Measurements from ENCODE around the gene TARS1. TPM values are rescaled to one million over a fixed set of nuclear protein-coding genes. Genes with fewer than 3 reads are reported as not detected.

Gene TARS1
- total RNA-seq, 4 donors from 2014 or later = 27.7 to 64.2 (median 56.9) TPM

DNA sequence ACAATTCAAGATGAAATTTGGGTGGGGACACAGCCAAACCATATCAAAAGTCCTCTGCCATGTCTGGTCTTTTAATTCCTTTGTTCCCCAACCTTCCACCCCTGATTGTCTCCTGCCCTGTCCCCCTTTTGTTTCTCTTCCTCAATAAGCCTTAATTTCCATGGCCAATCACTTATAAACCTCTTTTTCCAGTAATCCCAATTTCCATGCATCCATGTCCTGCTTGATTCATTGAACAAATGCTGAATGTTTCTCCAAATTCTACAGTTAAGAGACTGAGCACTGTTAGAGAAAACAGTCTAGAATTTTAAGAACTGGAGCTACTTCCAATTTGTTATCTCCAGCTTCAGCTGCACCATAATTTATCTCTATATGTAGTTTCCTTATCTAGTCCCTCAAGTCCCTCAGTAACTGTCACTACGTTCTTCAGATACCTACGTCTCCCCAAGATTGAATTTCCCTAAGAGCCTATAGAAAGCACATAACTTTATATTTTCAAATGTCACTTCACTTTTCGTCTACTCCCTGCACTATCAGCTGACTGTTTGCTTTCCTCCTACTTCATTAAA, 34.2 kb downstream of the TARS1 start:
- Histone ChIP-seq H3K27ac (no peak overlapping the region), H3K4me3 (no peak overlapping the region), H3K27me3 (no peaks in the 10 kb centered on the region), H3K36me3 (peaks cover 0 to 91% (median 0%) of the 10 kb centered on the region in 3 donors), H3K4me1 (no peaks in the 10 kb centered on the region), H3K9me3 (no peaks in the 10 kb centered on the region)
- 97 to 99% methylated on average over 3 of the region's 3 CpGs for WGBS, 2 donors
- TF ChIP-seq EP300 (IDR thresholded peaks at IDR 0.05) = no peak
- TF ChIP-seq POLR2A (IDR thresholded peaks at IDR 0.05) = no peak
- TF ChIP-seq, protein P1, sequence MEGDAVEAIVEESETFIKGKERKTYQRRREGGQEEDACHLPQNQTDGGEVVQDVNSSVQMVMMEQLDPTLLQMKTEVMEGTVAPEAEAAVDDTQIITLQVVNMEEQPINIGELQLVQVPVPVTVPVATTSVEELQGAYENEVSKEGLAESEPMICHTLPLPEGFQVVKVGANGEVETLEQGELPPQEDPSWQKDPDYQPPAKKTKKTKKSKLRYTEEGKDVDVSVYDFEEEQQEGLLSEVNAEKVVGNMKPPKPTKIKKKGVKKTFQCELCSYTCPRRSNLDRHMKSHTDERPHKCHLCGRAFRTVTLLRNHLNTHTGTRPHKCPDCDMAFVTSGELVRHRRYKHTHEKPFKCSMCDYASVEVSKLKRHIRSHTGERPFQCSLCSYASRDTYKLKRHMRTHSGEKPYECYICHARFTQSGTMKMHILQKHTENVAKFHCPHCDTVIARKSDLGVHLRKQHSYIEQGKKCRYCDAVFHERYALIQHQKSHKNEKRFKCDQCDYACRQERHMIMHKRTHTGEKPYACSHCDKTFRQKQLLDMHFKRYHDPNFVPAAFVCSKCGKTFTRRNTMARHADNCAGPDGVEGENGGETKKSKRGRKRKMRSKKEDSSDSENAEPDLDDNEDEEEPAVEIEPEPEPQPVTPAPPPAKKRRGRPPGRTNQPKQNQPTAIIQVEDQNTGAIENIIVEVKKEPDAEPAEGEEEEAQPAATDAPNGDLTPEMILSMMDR (IDR thresholded peaks at IDR 0.05) = no peak
- DNase-seq (ENCODE audit: low spot score in 2 of 2) = no peak

- TF ChIP-seq, protein P1 (IDR thresholded peaks at IDR 0.05) = no peak
- no peak for TF ChIP-seq POLR2A (IDR thresholded peaks at IDR 0.05)
- TF ChIP-seq EP300 (IDR thresholded peaks at IDR 0.05) = no peak
Measured at GRCh38 chr5:33475706-33476105, 34.9 kb downstream of the TARS1 start.

GRCh38 chr5:33476992-33477391, 36.2 kb downstream of the TARS1 start:
- H3K9me3 ChIP-seq = no peaks in the 10 kb centered on the region
- no peaks in the 10 kb centered on the region for H3K4me1 ChIP-seq
- no peak for TF ChIP-seq EP300 (IDR thresholded peaks at IDR 0.05)
- TF ChIP-seq, protein P1 (IDR thresholded peaks at IDR 0.05) = no peak
- no peak for TF ChIP-seq POLR2A (IDR thresholded peaks at IDR 0.05)
- no peak for DNase-seq (ENCODE audit: low spot score in 2 of 2)
- peaks cover 0 to 77% (median 0%) of the 10 kb centered on the region in 3 donors for H3K36me3 ChIP-seq
- WGBS, 2 donors = 89 to 93% methylated on average over 3 of the region's 3 CpGs
- no peak overlapping the region for H3K27ac ChIP-seq
- H3K27me3 ChIP-seq = no peaks in the 10 kb centered on the region
- H3K4me3 ChIP-seq = no peak overlapping the region

More at GRCh38 chr5:33475706-33476105, 34.9 kb downstream of the TARS1 start:
- Histone ChIP-seq H3K4me1 (no peaks in the 10 kb centered on the region), H3K27ac (no peak overlapping the region), H3K36me3 (peaks cover 0 to 90% (median 0%) of the 10 kb centered on the region in 3 donors), H3K9me3 (no peaks in the 10 kb centered on the region), H3K27me3 (no peaks in the 10 kb centered on the region), H3K4me3 (no peak overlapping the region)
- no peak for DNase-seq (ENCODE audit: low spot score in 2 of 2)
- 86 to 95% methylated on average over 5 of the region's 5 CpGs for WGBS, 2 donors

GRCh38 chr5:33477816-33478215, 37.1 kb downstream of the TARS1 start:
- no peaks in the 10 kb centered on the region for H3K9me3 ChIP-seq
- H3K27ac ChIP-seq = no peak overlapping the region
- no peaks in the 10 kb centered on the region for H3K27me3 ChIP-seq
- H3K4me3 ChIP-seq = no peak overlapping the region
- H3K36me3 ChIP-seq = peaks cover 0 to 72% (median 0%) of the 10 kb centered on the region in 3 donors
- whole genome bisulfite sequencing, 2 donors = 92 to 99% methylated on average over 2 of the region's 2 CpGs
- no peaks in the 10 kb centered on the region for H3K4me1 ChIP-seq
- TF ChIP-seq, protein P1 (IDR thresholded peaks at IDR 0.05) = no peak
- no peak for TF ChIP-seq EP300 (IDR thresholded peaks at IDR 0.05)
- TF ChIP-seq POLR2A (IDR thresholded peaks at IDR 0.05) = no peak
- no peak for DNase-seq (ENCODE audit: low spot score in 2 of 2)

DNA sequence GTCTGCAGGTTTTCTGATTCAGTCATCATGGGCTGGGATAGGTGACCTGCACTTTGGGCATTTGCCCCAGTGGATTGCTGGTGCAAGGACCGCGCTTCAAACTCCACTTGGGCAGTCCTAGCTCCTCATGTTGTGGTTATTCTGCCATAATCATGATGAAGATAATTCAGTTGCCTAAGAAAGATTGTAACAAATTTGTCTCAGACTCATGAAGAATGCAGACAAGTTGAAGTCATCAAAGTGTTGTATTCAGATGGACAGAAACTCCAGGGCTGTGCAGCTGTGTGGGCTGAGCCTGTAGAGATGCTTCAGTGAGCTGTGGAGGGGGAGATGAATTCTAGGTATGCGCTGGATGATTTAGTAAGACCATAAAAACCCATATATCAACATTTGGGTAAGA, 38.5 kb downstream of the TARS1 start:
- no peak overlapping the region for H3K4me3 ChIP-seq
- TF ChIP-seq, protein P1 (IDR thresholded peaks at IDR 0.05) = no peak
- TF ChIP-seq EP300 (IDR thresholded peaks at IDR 0.05) = no peak
- TF ChIP-seq POLR2A (IDR thresholded peaks at IDR 0.05) = no peak
- H3K9me3 ChIP-seq = no peaks in the 10 kb centered on the region
- H3K4me1 ChIP-seq = no peaks in the 10 kb centered on the region
- H3K27ac ChIP-seq = no peak overlapping the region
- peaks cover 0 to 59% (median 0%) of the 10 kb centered on the region in 3 donors for H3K36me3 ChIP-seq
- WGBS, 2 donors = 92 to 94% methylated on average over 3 of the region's 3 CpGs
- H3K27me3 ChIP-seq = no peaks in the 10 kb centered on the region
- no peak for DNase-seq (ENCODE audit: low spot score in 2 of 2)

Data from tibial nerve (tissue), 4 donors.